HG03565 (cell line): ENCODE results near the gene TESK2.
"Not testable (repeated sequence)": the region's sequence is repeated elsewhere in the genome, so short reads cannot be mapped to it uniquely, and the experiment has no call there.

Experiments used
- ATAC-seq: cut with Tn5 transposase; IDR thresholded peaks from one replicate; pipeline ENCODE4 v1.9.1; 2021; ENCODE audit warnings: mild to moderate bottlenecking, moderate library complexity; ENCODE audit not compliant: unreplicated experiment

The TESK2 gene

DNA sequence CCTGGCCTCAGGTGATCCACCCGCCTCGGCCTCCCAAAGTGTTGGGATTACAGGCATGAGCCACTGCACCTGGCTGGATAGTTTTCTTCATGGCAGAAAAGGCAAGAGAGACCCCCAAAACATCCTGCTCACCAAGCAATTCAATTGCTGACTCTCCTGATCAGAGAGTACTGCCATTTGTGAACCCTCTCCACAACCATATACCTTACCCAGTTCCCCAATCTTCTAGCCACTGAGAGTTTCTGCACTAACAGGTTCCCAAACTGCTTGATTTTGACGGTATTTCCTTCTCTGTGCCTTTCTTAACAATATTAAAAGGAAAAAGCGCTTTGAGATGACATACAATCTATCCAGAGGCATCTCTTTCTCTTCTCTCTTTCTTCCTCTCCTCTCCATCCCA, 110.8 kb downstream of the TESK2 start:
- no peak for ATAC-seq

DNA sequence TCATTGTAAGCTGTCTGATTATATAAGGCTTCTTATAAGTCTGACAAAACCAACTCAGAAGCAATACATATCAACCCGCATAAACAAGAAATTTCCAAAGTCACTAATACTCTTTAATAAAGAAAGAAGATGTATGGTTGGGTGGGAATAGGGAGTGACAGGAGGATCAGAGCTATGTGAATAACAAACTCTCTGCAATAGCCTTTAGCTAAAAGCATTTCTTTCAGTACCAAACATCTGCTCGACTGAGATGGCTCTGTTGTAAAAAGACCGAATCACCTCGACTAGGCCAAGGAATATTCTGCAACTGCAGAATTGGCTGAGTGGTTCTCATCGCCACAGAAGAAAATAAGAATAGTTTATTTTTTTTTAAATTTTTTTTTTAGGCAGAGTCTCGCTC, 111.4 kb downstream of the TESK2 start:
- no peak for ATAC-seq

DNA sequence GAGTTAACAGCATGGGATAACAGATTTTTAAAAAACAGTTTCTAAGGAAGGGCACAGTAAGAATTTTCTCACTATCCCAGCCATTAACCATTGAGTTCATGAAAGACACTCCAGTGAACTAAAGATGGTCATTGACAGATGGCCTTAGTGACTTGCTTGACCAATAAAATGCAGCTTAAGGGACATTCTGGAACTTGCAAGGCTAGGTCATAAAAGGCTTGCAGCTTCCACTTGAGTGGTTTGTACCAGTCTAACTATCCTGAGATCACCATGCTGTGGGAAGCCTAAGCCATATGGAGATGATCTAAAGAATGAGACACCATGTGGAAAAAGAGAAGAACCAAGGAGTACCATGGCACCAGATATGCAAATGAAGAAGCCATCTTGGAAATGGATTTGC, 112.8 kb downstream of the TESK2 start:
- no peak for ATAC-seq

DNA sequence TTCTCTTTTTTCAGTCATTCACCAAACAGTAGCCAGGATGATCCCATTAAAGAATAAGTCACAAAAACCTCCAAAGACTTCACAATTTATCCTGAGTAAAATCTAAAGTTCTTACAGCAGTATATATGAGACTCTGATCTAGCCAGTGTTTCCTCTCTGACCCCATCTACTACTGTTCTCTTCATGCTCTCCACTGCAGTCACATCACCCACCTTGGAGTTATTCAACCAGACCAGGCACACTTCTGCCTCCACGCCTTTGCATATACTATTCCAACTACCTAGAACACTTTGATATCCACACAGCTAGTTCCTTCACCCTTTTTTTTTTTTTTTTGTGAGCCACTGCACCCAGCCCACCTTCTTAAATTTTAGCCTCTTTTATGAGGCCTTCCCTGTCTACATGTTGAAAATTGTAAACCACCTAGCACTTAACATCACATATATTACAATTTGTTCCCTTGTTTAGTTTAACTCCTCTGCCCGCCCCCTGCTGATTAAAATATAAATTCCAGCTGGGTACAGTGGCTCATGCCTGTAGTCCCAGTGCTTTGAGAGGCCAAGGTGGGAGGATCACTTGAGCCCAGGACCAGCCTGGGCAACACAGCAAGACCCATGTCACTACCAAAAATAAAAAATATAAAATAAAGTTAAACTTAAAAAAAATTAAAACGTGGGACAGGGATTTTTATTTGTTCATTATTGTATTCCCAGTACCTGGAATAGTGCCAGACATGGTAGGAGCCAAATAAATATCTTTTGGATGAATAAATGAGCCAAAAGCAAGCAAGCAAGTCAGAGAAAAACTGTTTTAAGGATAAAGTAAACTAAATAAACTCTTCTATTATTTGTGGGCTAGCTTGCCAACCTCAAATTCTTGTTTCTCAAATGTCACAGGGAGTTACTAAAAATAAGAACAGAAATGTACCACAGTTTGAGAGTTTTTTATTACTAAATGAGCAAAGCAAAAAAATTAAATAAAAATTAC, 115.6 kb downstream of the TESK2 start:
- no peak for ATAC-seq

DNA sequence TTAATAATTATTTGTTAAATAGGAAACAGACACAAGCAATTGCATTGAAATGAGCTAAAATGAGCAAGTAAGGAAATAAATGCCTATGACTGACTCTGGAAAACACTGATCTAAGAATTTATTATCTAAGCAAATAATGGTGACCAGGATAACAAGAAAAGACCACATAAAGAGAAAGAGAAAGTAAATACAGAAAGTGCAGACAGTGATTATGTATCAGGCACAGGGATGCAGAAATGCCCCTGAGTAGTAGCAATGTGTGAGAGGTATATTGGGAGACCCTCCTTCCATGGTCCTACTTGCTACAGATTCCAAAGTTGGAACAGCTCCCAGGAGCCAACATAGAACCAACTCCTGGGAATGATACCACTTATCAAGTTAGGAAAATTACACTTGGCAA, 117.4 kb downstream of the TESK2 start:
- no peak for ATAC-seq

DNA sequence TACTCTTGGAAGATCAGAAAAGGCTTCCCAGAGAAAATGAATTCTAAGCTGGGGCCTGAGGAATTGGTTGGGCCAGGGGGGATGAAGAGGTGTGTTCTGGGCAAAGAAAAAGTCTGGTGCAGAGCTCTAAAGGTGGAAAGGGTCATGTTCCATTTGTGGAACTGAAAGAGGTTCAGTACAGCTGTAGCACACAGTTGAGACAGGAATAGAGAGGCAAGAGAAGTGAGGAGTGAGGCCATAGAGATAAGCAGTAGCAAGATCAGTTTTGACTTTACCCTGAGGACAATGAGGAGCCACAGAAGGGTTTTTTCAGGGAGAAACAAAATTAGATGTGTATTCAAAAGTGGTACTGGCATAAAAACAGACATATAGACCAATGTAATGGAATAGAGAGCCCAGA, 120.4 kb downstream of the TESK2 start:
- ATAC-seq, result peak; percentile 54

DNA sequence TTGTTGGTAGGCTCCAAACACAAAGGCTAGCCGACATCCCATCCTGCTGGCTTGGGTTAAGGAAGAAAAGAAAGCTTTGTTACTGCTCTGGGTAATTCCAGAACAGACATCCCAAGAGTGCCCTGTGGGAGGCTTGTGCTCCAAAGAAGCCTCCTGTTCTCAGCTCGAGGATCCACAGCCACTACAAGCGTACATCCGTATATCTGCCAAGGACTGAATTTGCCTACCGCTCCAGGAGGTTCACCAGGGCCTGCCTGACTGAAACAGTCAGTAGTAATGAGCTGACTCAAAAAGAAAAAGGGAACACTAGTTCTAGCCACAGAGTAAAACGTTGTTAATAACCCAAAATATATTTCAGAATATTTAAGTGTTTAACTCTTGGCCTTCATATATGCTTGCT, 125.9 kb downstream of the TESK2 start:
- peak; percentile 65 for ATAC-seq

DNA sequence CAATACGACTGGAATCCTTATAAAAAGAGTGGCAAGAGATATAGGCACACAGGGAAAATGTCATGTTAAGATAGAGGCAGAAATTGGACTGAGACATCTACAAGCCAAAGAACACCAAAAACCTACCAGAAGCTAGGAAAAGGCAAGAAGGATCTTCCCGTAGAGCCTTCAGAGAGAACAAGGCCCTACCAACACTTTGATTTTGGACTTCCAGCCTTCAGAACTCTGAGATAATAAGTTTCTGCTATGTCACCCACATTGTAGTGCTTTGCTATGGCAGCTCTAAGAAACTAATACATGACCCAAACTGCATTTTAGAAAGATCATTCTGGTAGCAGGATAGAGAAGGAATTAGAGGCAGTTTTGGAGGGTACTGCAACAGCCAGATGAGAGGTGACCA, 126.7 kb downstream of the TESK2 start:
- no peak for ATAC-seq

DNA sequence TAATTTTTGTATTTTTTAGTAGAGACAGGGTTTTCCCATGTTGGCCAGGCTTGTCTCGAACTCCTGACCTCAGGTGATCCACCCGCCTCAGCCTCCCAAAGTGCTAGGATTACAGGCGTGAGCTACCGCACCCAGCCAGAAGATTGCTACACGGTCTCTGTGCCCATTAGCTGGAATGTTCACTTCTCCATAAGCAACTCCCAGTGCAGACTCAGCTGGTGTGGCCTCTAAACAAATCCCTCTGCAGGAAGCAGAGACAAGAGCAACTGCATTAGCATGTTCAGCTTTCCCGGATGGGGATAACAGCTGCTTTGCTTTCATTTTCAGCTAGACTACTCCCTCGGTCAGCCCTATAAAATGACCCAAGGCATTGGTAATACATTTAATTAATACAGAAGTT, 130.0 kb downstream of the TESK2 start:
- ATAC-seq, result not testable (repeated sequence)

DNA sequence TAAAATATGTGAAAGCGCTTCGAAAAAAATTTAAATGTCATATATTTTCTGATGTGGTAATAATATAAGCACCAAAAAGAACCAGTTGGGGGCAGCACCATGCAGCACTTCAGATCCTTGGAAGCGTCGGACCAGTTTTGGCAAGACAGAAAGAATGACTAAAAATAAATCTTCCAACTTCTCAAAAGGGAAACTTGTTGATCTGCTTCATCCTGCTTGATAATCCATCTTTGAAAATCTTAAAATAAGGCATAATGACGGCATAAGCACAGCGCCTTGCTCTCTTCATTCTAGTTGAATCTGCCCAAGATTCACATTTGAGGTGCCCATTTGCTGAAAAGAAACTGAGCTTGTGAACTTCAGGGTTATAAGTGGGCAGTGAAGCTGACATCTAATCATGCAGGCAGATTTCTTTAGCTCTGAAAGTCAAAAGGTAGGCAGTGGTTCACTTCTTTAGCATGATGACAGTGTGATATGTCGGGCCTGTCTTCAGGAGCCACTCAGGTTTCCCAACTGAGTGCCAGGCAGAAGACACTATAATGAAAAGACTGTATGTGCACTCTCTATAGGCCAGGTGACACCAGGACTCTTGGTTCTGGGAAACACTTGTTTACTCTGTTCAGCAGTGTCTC, 131.0 kb downstream of the TESK2 start:
- no peak for ATAC-seq

DNA sequence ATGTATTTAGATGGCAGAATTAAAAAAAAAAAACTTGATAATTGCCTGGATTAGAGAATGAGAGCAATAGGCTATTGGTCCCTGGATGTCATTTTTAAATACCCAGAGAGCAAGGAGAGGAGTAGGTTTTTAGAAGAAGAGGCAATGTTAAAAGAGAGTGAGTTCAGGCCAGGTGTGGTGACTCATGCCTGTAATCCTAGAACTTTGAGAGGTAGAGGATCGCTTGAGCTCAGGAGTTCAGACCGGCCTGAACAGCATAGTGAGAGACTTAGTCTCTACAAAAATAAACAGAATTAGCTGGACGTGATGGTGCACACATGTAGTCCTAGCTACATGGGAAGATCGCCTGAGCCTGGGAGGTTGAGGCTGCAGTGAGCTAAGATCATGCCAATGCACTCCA, 134.8 kb downstream of the TESK2 start:
- no peak for ATAC-seq

DNA sequence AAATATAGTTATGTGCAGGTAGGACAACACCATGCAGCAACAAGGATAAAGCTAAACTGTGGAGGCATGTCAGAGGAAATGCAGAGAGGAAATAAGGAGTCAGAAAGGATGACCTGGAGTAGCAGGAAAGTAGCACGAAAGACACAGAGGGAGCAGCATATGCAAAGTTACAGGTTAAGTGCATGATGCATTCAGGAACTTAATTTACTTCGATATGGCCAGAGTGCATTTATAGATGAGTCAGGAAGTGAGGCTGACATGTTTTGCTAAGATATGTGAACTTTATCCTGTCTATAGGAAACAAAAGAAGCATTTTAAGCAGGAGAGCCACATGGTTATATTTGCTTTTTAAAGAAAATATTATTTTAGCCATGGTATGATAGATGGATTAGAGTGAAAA, 135.3 kb downstream of the TESK2 start:
- no peak for ATAC-seq

DNA sequence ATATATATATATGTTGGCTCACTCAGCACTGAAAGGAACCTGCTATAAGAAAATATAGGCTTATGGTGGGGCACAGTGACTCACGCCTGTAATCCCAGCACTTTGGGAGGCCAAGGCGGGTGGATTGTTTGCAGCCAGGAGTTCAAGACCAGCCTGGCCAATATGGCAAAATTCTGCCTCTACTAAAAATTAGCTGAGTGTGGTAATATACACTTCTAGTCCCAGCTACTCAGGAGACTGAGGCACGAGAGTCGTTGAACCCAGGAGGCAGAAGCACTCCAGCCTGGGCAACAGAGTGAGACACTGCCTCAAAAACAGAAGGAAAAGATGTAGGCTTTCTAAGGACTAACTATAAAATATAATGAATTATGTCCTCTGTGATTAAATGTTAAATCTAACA, 136.1 kb downstream of the TESK2 start:
- ATAC-seq, result no peak

DNA sequence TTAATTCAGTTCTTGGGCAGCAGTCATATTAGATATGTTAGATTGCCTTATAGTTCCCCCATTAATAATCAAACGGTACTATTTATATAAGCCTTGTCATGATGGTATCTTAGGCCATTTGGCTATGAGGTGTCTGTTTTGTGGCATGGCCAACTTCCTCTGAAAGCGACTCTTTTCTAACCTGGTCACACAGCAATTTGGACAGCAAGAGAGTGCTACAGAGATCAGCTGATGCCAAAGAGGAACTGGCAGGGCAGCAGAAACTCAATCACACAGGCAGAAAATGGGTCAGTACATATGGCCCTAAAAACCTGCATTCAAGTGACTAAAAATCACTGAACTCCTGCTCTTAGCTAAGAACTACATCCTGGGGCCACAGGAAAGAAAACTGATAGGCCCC, 137.3 kb downstream of the TESK2 start:
- ATAC-seq, result no peak

DNA sequence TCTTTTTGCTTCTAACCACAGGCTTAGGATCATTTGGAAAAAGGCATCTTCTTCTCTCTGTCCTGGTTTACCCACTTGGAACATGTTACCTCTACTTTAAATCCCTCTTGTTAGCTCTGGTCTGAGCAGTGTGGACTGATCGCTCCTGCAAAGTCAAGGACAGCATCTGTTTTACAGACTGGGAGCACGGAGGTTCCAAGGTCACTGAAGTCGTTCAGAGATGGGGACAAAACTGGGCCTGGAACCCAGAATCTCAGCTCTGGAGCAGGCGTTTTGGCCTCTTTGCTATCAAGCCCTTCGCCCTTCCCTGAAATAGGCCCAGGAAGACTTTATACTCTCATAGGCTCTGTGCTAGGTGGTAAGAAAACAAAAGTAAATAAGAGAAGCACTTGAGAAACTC, 139.5 kb downstream of the TESK2 start:
- ATAC-seq, result no peak

DNA sequence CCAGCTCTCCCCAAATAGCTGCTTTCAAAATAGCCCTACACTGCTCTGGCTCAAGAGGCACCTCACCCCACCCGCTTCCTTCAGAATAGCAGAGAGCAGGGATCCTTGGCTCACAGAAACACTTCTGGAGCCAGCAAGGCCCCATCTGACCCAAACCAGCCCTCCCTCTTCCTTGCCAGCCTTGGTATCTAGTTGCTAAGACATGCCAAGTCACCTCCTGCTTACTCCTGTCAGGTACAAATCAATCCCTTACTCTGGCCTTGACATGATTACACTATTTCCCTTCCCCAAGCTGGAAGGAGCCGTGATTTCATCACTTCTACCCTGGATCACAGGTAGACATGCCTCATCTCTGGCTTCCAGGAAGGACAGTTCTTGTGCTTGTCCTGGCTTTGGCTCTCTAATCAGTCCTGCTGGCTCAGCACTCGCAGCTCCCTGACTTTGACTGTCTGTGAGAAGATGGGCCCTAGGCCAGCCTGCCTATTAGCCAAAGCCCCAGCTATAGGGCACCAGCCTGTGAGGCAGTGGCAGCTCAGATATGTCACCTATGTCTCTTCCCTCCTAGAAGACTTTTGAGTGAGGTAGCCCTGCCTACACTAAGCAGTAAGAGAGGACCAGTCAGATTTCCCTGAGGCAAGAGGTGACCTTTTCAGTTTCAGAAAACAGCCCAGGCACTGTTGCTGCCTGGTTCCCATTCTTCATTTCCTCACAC, 141.8 kb downstream of the TESK2 start:
- ATAC-seq, result no peak

DNA sequence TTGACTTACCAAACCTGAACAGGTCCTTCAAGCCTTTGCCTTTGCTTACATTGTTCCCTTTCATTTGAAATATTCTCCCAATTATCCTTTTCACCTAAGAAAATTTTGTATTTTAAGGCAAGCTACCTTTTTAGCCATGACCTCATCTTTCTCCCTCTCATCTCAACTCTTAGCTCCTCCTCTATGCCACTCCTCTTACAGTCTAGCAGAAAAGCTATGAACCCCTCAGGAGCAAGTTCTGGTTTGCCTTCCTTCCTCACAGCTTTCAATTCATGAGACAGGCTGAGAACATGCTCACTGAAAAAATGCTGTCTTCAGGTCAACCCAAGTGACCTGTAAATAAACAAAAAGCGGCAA, 142.4 kb downstream of the TESK2 start:
- ATAC-seq, result no peak

DNA sequence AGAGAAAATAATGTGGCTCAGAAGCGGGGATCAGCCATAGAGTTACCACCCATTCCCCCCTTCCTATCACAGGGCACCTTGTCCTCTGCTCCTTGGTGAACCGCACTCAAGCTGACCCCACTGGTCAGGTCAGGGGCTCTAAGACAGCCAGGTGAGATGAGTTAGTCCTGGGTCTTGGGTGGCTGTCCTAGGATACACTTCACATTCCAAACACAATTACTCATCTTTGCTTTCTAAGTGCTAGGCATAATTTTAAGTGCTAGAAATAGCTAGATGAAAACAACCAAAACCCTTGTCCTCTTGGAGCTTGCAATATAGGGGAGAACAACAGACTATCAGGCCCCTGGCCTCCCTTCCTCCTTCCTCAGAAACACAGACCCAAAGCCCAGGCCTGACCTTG, 142.9 kb downstream of the TESK2 start:
- no peak for ATAC-seq

DNA sequence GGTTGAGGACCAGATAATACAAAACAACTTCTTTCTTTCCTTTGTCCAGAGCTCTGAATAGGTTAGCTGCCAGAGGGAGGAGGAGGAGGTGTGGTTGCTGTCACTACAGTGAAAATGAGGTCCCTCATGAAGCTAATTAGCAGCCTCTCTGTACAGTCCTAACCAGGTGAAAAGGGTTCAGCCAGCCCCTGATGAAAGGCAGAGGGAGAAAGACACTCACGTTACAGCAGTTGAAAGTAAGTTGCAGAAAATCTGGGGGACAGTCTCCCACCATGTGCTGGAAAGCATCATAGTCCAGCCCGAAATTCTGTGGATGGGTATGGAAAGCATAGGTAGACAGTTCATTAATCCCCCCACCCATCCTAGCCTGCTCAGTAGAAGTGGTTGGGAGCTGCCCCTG, 144.5 kb downstream of the TESK2 start:
- ATAC-seq, result no peak

DNA sequence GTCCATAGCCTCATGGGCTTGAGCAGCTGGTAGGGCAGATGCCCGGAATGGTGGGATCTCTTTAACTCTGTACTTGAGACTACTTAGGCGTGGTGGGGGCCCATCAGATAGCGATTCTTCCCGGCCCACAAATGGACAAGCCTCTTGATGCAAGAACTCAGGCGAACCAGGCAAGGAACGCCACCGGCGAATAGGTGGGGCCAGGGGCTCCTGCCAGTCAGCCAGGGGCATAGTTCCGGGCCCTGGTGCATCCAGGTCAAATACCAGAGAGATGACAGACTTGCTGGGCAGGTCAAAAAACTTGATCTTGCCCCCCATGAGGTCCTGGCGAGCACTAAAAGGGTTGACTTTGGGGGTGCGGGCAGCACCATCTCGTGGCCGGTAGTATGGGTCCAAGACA, 145.9 kb downstream of the TESK2 start:
- ATAC-seq, result no peak

DNA sequence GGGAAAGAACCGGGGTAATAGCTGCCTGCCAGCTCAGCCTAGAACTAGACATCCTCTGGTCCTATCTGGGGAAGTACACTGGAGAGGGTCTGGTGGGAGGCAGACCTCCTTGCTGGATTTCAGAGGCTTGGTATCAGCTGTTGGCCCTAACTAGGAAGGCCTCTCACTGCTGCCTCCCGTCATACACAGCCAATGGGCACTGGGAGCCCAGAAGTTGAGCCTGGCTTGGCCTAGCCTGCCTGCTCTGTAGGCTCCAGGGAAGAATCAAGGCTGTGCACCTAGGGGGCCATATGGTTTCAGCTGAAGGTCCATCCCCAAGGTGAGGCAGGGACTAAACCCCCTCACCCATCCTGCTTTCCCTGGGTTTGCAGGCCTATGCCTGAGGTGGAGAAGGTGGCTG, 146.5 kb downstream of the TESK2 start:
- no peak for ATAC-seq
